Mesendoderm (in vitro differentiated cells): ENCODE data around the gene BPIFA2.

Experiments
- DNase-seq: peaks from one replicate; pipeline ENCODE4 v3.0.0; 2013
- H2AK5ac ChIP-seq: 2 replicates; pipeline ENCODE4 v1.6.1; 2013; ENCODE audit warnings: low read length, inconsistent platforms
- H2BK120ac ChIP-seq: 2 replicates; pipeline ENCODE4 v1.6.1; 2013; ENCODE audit warnings: low read depth, mild to moderate bottlenecking, low read length, moderate library complexity, mixed read lengths
- H2BK15ac ChIP-seq: replicated peaks from 2 replicates; pipeline ENCODE4 v1.6.1; 2013; ENCODE audit warnings: low read depth, mild to moderate bottlenecking, moderate library complexity
- H2BK5ac ChIP-seq: 2 replicates; pipeline ENCODE4 v1.6.1; 2013; ENCODE audit warnings: low read length, inconsistent platforms
- H3K18ac ChIP-seq: 2 replicates; pipeline ENCODE4 v1.6.1; 2013; ENCODE audit warnings: mild to moderate bottlenecking, low read length, mixed read lengths
- H3K23ac ChIP-seq: one replicate; pipeline ENCODE4 v1.6.1; 2013; ENCODE audit warnings: low read length
- H3K27ac ChIP-seq: 2 replicates; pipeline ENCODE4 v1.5.1; 2013; ENCODE audit warnings: low read depth, mild to moderate bottlenecking, inconsistent platforms, low read length, moderate library complexity
- H3K27me3 ChIP-seq: 2 replicates; pipeline ENCODE4 v1.6.1; 2013; ENCODE audit warnings: low read length, control low read depth, mild to moderate bottlenecking, inconsistent platforms; ENCODE audit not compliant: insufficient read depth, poor library complexity
- H3K36me3 ChIP-seq: 2 replicates; pipeline ENCODE4 v1.6.1; 2013; ENCODE audit warnings: low read length, inconsistent platforms; ENCODE audit not compliant: control insufficient read depth, insufficient read depth
- H3K4ac ChIP-seq: one replicate; pipeline ENCODE4 v1.6.1; 2013; ENCODE audit warnings: low read depth, mild to moderate bottlenecking, low read length, moderate library complexity
- H3K4me1 ChIP-seq: 2 replicates; pipeline ENCODE4 v1.6.1; 2013; ENCODE audit warnings: low read depth, low read length, inconsistent platforms; ENCODE audit not compliant: control insufficient read depth
- H3K4me2 ChIP-seq: 2 replicates; pipeline ENCODE4 v1.6.1; 2013; ENCODE audit warnings: low read length
- H3K4me3 ChIP-seq: 2 replicates; pipeline ENCODE4 v1.5.1; 2013; ENCODE audit warnings: mild to moderate bottlenecking, low read length
- H3K56ac ChIP-seq: one replicate; pipeline ENCODE4 v1.6.1; 2013; ENCODE audit warnings: low read length
- H3K79me1 ChIP-seq: 2 replicates; pipeline ENCODE4 v1.6.1; 2013; ENCODE audit warnings: low read length, inconsistent platforms
- H3K79me2 ChIP-seq: 2 replicates; pipeline ENCODE4 v1.6.1; 2013; ENCODE audit warnings: mild to moderate bottlenecking, low read length; ENCODE audit not compliant: control insufficient read depth, insufficient read depth
- H3K9ac ChIP-seq: 2 replicates; pipeline ENCODE4 v1.6.1; 2013; ENCODE audit warnings: low read length, inconsistent platforms
- H4K5ac ChIP-seq: one replicate; pipeline ENCODE4 v1.6.1; 2013; ENCODE audit warnings: low read length
- H4K8ac ChIP-seq: one replicate; pipeline ENCODE4 v1.6.1; 2013; ENCODE audit warnings: low read depth, mild to moderate bottlenecking, control low read depth, low read length, moderate library complexity
- WGBS: extraction: QIAGEN DNeasy Blood & Tissue Kit; methylation state at CpG from one replicate; pipeline ENCODE4 v1.1.7; 2013; ENCODE audit warnings: low lambda C conversion rate, missing lambda C conversion rate; ENCODE audit not compliant: insufficient coverage; ENCODE audit errors: extremely low coverage; 5-methylcytosine and 5-hydroxymethylcytosine counted together

BPIFA2 gene

DNA sequence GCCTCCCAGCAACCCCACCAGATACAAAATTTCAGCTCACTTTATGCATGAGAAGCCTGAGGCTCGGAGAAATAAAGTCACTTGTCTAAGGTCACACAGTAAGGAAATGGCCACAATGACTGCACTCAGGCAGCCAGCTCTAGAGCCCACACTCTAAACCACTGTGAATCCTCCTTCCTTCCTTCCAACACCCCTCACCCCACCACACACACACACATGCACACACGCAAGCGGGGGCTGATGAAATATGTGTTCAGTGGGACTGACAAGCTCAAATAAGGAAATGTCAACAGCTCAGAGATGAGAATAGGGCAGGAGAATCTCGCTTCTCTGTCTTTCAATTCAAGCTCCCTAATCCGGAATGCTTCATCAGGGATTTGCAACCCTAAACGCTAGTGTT lies 61.9 kb downstream of the BPIFA2 start:
- no peak overlapping the region for H2BK15ac ChIP-seq
- H3K9ac ChIP-seq = no peak overlapping the region
- no peak overlapping the region for H3K27ac ChIP-seq
- no peak overlapping the region for H4K8ac ChIP-seq
- no peak overlapping the region for H2BK120ac ChIP-seq
- no peak overlapping the region for H3K4ac ChIP-seq
- no peaks in the 10 kb centered on the region for H3K36me3 ChIP-seq
- H2AK5ac ChIP-seq = no peak overlapping the region
- no peak overlapping the region for H3K23ac ChIP-seq
- no peak overlapping the region for H4K5ac ChIP-seq
- no peak for DNase-seq
- H3K18ac ChIP-seq = no peak overlapping the region
- H3K27me3 ChIP-seq = no peaks in the 10 kb centered on the region
- WGBS = no CpG with 5 or more reads among the region's 6 CpGs
- H2BK5ac ChIP-seq = no peak overlapping the region
- H3K79me2 ChIP-seq = no peaks in the 10 kb centered on the region
- H3K79me1 ChIP-seq = no peaks in the 10 kb centered on the region
- H3K4me2 ChIP-seq = no peak overlapping the region
- H3K4me3 ChIP-seq = no peak overlapping the region
- H3K4me1 ChIP-seq = no peaks in the 10 kb centered on the region
- H3K56ac ChIP-seq = no peak overlapping the region
